GM18526 (cell line): Measurements from ENCODE around the gene RAB7B.

Source experiments
- POLR2A ChIP-seq: IDR thresholded peaks from 3 replicates; pipeline ENCODE4 v1.6.1; 2011; ENCODE audit not compliant: insufficient read length; ENCODE audit errors: extremely low read depth

The RAB7B gene

DNA sequence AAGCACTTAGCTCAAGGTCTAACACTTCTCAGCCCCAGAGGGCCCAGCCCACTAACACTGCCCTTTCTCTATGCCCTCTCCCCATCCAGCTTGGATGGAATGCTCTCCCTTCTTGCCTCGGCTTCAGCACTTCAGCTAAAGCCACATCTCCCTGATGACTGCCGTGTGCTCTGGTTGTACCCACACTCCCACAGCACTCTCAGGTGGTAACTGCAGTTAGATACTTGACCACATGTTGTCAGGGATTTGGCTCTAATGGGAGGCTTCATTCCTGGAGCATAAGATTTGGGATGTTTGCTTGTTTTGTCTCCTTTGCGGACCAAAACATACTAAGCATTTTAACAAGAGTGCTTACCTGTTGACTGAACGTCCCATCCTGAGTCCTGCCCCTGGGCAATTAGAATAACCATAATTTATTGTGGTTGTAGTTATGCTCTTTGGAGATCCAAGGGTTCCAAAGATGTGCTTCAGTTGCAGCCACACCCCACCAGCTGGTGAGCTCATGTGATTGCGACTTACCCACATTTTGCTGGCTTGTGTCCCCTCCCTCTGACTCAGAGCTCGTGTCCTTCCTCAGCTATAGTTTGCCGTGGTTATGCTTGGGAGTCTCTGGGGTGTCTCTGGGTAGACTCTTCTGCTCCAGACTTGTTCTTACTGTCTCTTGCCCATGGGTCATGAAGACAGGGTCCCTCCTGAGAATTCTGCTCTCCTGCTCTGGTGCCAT, 52.2 kb downstream of the RAB7B start:
- no peak for TF ChIP-seq POLR2A

DNA sequence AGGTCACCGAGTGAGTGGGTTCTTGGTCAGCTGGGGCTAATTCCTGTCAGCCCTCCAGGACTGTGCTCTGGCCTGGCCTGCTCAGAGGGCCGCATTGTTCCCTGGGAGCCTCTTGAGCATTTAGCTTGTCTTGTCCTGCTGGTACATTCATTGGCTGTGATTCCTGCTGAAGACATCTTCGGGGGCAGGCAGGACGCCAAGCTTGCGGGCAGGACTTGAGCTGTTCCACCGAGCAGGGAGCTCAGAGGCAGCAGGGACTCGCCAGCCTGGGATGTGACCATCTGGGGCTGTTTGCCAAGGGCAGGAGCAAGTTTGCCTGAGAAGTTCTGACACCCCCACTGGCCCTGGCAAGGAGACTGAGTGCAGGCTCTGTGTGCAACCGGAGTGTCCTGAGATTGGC, 52.9 kb downstream of the RAB7B start:
- no peak for TF ChIP-seq POLR2A

DNA sequence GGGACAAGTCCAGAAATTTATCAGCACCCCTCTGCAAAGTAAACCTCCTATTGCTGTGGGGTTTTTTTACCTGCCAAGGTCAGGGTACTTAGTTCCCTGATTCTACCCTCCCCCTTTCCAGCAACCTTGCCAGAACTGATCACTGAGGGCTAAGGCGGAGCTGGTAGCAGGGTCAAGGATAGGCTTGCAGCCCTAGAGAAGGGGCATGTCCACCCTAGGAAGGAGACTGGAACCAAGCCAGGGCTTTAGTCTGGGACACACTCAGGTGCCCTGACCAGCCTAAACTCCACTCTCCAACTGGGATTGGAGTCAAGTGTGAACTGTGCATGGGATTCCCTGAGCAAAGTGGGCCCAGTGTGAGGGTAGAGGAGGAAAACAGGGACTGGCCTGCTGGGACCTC, 53.4 kb downstream of the RAB7B start:
- TF ChIP-seq POLR2A, result no peak

- no peak for TF ChIP-seq POLR2A
These were observed 54.3 kb downstream of the RAB7B start for GRCh38 chr1:205948886-205949285.

DNA sequence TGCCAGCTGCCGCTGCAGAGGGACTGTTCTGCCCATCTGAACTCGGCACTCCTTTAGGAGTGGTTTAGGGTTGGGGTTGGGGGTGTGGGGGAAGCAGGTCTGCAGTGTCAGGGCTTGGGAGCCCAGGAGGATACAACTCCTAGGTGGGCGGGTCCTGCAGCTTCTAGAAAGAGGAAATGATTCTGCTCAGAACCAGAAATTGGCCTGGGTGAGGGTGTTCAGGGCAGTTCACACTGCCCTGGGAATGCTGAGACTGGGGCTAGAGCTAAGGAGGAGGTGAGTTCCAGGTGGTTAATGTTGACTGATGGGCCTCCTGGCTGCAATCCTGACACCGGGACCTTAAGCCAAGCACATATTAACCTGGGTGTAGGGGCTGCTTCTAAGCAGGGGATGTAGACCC, 55.2 kb downstream of the RAB7B start:
- no peak for TF ChIP-seq POLR2A

DNA sequence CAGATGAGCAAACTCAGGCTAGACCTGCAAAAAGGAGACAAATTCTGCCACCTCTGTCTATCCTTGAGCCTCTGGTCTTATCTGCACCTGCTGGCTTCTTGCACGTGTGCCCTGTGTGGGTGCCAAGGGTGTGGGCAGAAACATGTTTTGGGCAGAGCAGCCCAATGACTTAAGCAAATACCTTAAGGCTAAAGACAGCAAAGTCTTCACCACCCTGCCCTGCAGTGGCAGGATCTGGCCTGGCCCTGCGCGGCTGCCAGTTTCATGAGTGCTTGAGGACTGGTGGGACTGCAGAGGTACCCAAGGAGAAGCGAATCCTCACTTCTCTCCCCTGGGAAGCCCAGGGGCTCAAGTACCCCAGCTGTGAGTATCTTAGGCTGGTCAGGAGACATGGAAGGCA, 56.2 kb downstream of the RAB7B start:
- TF ChIP-seq POLR2A, result no peak

- no peak for TF ChIP-seq POLR2A
These were observed 58.1 kb downstream of the RAB7B start for GRCh38 chr1:205945069-205945468.

- no peak for TF ChIP-seq POLR2A
These were observed 58.7 kb downstream of the RAB7B start for GRCh38 chr1:205944525-205944924.

GRCh38 chr1:205943245-205943644, 60.0 kb downstream of the RAB7B start, which contains the start of gene SLC26A9:
TSS of gene SLC26A9 (minus strand) at chr1:205943456. CDS start at chr1:205935820, 7,636 bp downstream.
- TF ChIP-seq POLR2A, result no peak

DNA sequence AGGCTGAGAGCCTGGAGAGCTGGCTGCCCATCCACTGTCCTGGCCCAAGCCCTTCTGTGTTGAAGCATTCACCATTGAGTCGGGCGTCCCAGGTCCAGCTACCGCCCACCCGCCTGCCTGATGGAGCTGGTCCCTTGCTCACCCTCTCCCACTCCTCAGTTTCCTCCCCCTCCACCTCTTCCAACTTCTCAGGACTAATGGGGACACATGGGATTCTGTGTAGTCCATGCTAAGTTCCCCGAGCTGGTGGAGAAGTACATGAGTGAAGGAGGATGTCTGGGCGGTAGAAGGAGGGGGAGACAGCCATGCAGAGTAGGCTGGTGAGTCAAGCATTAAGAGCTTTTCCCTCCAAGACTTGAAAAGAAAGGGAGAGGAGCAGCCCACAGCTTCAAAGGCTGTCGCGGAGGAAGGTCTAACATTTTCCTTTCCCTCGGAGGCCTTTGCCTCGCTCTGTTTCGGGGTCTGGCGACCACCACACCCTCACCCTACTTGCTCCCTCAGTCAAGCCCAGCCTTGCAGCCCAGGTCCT, 60.5 kb downstream of the RAB7B start:
- TF ChIP-seq POLR2A, result no peak

- no peak for TF ChIP-seq POLR2A
These were observed 62.5 kb downstream of the RAB7B start for GRCh38 chr1:205940710-205941109.

DNA sequence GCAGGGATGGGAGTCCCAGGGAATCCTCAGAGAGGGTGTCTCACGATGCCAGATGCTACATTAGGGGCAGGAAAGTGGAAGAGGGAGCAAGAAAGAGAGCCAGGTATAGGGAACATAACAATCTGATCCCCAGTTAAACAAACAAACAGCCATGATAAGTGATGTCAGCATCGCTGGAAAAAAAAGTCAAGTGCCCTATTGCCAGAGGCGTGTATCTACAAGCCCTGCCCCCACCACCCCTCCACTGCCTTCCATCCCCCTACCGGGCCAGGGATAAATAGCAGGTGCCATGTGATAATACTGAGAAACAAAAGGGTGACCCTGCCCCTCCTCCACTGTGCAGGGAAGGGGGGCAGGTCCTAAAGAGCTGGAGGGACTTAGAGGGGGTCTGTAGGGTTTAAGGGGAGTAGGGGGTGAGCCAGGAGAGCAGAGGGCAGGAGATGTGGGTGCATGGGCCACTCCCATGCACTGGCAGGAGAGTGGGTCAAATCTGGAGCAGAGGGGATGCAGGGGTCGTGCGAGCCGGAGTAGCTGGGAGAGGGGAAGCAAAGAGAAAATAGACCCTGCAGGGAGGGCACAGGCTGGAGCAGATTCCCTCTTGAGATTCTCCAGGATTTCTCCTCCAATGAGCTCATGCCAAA, 63.4 kb downstream of the RAB7B start:
- TF ChIP-seq POLR2A, result no peak

- TF ChIP-seq POLR2A, result no peak
These were observed 64.5 kb downstream of the RAB7B start for GRCh38 chr1:205938682-205939081.

DNA sequence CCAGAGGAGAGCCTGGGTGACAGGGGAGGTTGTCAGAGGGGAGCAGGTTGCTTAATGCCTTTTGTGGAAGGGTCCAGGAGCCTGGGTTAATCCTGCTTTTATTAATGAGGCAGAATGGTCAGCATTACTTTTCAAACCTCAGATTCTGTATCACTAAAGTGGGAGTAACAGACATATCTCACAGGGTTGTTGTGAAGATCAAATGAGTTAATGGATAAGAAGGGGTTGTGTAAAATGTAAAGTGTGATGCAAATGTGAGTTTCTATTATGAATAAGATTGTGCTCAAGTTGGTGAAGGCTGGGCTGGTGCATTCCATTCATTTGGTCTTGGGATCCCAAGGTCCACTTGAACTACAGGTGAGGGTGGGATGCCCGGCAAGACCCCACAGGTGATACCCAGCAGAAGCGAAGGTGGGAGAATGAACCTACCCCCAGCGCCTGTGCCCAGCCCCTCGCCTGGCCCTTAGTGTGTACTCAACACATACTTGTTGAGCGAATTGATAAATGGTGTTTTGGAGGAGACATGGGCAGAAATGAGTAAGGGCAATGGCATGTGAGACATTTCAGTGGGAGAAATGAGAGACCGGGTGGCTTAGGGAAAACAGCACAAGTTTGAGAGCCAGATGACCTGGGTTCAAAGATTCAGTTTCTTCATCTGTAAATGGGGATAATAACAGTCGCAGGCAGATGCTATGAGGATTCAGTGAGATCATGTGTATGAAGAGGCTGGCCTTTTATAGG, 66.2 kb downstream of the RAB7B start:
- TF ChIP-seq POLR2A, result no peak

- no peak for TF ChIP-seq POLR2A
These were observed 66.9 kb downstream of the RAB7B start for GRCh38 chr1:205936311-205936710.

GRCh38 chr1:205935869-205936268, 67.3 kb downstream of the RAB7B start:
- TF ChIP-seq POLR2A, result no peak
